NCI-H460 (cell line): ENCODE measurements around the gene MIB2. TPM values are rescaled to one million over a fixed set of nuclear protein-coding genes. Genes with fewer than 3 reads are reported as not detected.

Experiments used
- DNase-seq: peaks from one replicate; pipeline ENCODE4 v3.0.0-alpha.2; 2016; ENCODE audit warnings: low read depth; ENCODE audit errors: extremely low read depth
- total RNA-seq: library from RNA; depleted of rRNA; stranded (reverse); fragments of >200 nt; shearing (Covaris generic); gene quantifications from 2 replicates; pipeline ENCODE4 v1.2.3, GENCODE V29; 2014

The MIB2 gene
- total RNA-seq, 1 experiment from 2014 or later = 18.9 TPM

DNA sequence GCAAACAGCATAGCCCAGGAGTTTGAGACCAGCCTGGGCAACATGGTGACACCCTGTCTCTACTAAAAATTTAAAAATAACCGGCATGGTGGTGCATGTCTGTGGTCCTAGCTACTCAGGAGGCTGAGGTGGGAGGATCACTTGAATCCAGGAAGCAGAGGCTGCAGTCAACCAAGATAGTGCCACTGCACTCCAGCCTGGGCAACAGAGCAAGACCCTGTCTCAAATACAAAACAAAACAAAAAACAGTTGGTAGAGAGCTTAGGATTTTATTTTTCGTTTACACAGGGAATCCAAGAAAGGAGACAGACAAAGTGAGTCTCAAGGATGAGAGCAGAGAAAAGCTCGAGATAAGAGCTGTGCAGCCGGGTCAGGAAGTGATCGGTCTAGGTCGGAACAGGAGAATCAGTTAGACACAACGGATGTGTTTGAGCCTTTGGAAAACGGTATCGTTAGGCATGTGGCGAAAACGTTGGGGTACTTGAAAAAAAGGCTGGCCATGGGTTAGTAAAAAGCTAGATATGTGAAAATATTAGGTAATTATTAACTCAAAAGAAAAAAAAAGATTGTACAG, 1.7 kb upstream of the MIB2 start:
- no peak for DNase-seq

DNA sequence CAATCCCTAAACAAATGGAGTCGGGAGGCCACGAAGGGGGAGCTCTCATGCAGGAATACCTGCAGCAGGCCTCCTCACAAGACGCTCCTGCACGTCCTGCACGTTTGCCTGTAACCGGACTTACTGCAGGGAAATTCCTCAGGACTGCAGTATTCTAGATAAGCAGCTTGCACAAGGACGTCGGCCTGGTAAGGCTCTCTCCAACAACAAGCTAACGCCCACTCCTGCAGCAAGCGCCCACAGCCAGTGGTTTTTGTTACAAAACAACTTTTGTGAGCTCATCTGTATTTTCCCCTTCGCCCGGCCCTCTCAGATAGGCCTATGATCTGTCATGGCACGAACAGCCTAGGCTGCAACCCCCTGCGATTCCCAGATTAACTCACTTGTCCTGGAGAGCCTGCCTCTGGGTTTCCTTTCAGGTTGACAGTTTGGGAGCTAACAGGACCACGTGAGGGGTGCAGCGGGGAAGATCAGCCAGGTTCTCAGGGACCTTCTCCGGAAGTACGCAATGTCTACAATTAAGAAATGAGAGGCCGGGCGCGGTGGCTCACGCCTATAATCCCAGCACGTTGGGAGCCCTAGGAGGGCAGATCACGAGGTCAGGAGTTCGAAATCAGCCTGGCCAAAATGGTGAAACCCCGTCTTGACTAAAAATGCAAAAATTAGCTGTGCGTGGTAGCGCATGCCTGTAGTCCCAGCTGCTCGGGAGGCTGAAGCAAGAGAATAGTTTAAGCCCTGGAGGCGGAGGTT, 921 bp upstream of the MIB2 start:
- DNase-seq = no peak

DNA sequence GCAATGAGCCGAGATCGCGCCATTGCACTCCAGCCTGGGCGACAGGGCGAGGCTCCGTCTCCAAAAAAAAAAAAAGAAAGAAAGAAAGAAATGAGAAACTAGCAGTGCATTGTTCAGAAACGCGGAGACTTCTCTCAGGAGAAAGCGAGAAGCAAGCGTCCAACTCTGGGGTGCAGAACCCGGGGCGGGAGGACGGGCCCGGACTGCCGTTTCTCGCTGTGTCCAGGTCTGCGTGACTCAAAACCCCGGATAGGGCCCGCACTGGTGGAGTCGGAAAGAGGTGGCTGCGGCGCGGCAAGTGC, 395 bp upstream of the MIB2 start:
- no peak for DNase-seq

DNA sequence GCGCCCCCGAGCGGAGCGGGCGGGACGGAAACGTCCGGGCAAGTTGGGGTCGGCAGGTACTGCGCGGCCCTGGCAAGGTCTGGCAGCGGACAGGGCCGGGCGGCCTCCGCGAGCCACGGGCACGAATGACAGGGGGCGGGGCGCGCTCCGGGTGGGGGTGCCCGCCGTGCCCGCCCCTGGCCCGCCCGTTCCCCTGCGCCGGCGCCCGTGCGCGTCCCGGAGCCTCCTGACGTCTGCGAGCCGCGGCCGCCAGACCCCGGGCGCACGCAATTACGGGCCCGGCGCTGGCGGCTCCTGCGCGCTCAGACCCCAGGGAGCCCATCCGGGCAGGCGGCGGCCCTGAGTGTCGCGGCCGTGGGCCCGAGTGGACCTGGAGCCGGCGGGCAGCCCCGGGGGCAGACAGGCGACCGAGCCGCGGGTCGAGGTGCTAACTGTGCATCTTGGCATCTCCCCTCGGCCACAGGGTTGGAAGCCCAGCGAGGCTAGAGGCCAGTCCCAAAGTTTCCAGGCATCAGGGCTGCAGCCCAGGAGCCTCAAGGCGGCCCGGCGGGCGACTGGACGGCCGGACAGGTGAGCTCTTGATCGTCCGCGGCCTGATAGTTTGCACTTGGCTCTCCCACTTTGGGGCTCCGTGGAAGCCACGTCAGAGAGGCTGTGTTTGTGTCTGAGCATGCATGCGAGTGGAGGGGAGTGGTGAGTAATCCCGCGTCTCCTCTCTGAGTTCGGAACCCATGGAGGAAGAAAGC, 918 bp downstream of the MIB2 start:
- no peak for DNase-seq

DNA sequence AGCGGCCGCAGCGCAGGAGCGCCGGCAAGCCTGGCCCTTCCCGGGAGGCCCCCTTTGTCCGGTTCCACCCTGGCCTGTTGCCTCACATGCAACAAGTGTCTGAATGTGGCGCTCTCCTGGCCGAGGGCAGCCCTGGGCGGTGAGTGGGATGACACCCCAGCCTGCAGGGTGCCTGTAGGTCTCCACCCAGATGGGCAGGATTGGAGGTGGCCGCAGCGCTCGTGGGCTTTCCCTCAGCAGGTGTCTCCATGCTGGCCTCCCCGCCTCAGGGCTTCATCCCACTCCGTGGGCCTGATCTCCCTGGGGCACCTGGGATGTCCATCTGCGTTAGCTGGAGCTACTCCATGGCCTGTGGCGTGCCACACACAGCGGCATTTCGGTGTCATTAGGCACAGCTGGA, 1.5 kb downstream of the MIB2 start:
- DNase-seq = no peak

DNA sequence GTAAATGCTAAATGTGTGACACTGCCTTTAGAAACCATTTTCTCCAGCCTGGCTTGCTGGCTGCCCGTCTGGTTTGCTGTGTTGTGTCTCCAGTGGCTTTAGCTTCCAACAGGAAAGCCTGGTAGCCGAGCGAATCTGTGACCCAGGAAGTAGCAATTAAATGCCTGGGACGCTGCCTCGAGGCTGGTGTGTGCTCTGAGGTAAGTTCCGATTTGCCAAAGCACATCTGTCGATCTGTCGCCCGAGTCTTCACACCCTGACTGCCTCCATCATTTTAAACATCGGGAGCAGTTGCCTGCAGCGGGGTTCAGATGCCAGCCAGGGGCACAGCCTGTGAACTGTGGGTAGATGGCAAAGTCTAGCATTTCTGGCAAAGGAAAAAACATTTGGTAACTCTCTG, 2.2 kb downstream of the MIB2 start:
- DNase-seq = no peak

DNA sequence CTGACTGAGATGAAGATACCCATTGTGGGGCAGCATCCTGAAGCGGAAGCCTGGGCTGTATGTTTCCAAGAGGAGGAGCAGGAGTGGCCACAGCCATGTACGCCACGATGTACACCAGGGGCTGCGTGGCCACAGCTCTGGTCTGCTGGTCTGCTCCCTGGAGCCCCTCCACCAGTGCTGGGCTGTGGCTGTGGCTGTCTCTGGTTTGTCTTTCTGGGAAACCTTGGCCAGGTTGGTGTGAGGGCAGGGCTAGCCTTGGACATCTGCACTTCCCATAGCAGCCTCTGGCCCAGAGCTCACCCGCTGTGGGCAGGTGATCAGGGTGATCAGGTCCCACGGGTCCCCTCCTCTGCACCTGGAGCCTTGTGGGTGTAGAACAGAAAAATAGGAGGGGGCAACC, 2.6 kb downstream of the MIB2 start:
- DNase-seq = no peak

DNA sequence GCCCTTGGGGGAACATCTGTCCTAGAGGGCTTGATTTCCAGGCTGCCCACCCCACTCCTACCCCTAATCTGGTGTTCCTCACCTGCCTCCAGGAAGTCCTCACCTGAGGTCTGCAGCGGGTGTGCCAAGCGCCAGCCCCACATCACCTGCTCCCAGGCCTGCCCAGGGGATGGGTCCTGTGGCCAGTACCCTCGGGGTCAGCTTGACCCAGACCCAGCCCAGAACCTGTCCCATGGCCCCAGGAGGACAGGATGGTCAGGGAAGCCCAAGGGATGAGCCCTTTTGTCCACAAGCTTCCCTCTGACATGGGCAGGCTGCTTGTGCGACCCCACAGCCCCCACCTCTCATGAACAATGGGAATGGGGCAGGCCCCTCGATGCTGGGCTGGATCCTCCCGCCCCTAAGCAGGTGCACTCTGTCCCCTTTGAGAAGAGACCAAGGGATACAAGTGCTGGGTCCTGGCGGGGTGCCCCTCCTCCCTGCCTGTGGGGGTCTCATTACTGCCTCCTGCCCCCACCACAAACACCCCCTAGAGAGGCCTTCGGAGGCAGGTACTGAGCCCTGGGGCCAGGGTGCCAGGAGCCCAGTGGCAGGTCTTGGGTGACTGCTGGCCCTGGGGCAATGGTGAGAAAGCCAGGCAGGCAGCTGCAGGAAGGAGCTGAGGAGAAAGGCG, 3.2 kb downstream of the MIB2 start:
- no peak for DNase-seq

DNA sequence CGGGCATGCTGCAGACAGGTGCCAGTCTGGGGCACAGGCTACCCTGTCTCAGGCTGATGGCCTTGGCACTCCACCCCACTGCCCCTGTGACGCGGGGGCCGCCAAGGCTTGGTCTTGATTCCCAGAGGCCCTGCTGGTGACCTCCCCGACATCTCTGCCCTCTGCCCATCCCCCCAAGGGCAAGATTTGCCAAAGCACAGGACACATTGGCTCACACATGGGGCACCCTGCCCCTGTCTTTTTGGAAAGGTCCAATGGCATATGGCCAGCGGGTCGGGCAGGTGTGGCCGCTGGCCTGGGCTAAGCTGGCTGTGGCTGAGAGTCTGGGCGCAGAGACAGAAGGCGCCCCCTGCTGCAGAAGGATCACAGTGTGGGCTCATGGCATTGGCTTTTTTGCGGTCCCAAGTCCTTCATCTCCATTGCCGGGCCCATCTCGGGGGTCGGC, 4.6 kb downstream of the MIB2 start:
- no peak for DNase-seq

DNA sequence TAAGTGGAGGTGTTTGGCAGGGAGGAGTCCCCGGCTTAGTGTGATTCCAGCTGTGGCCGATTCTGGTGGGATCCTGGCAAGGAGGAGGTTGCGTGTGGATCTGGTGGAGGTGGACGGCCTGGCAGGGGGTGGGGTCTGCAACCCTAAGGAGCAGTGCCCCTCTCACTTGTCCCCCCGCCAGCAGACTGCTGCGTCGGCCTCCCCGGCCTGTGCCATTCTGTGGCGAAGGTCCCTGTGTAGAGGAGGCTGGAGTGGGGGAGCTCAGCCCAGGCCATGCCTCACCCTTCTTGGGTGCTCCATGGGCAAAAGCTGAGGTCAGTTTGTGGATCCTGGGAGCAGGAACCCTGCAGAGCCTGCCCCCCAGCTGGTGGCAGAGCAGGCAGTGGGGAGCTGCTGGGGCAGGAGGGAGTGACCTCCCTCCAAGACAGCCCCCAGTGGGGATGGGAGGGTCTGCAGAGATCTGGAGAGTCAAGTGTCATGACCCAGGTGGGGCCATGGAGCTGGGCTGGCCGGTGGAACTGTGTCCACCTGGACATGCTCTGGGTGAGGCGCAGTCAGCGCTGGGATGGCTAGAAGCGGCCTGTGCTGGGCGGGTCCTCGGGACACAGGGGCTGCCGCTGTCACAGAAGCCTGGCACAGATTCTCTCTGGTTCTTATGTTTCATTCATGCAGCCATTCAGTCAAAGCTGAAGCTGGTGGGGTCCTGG, 5.3 kb downstream of the MIB2 start:
- no peak for DNase-seq

DNA sequence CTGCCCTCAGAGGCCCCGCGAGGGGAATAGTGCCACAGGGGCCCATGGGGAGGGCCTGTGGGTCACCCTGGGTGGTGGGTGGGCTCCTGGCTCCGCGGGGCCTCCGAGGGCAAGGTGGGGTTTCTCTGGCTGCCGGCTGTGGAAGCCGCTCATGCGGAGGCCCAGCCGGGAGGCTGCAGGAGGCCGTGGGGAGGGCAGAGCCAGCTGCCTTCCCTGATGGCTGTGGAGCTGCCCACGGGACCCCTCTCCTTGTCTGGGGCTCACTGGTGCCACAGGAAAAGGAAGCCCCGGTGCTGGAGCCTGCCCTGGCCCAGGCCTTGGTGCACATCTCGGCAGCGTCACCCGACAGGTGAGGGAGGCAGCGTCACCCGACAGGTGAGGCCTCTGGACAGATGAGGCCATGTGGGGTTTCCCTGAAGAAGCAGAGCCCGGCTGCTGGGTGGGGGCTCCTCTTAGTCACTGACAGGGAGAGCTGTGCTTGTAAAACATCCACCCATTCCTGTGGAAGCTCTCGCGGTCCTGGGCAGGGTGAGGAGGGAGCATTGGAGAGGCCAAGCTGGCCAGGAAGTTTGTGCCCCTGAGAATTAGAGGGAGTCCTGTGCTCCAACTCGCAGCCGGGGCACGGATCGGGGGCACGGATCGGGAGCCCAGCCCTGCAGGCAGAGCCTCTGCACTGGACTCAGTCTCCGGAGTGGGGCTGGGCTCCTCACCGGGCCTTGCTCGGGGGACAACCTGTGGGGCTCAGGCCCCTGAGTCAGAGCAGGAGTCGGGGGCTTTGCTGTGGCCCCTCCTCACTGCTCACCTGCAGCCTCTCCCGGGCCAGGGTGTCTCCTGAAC, 6.1 kb downstream of the MIB2 start:
- no peak for DNase-seq

DNA sequence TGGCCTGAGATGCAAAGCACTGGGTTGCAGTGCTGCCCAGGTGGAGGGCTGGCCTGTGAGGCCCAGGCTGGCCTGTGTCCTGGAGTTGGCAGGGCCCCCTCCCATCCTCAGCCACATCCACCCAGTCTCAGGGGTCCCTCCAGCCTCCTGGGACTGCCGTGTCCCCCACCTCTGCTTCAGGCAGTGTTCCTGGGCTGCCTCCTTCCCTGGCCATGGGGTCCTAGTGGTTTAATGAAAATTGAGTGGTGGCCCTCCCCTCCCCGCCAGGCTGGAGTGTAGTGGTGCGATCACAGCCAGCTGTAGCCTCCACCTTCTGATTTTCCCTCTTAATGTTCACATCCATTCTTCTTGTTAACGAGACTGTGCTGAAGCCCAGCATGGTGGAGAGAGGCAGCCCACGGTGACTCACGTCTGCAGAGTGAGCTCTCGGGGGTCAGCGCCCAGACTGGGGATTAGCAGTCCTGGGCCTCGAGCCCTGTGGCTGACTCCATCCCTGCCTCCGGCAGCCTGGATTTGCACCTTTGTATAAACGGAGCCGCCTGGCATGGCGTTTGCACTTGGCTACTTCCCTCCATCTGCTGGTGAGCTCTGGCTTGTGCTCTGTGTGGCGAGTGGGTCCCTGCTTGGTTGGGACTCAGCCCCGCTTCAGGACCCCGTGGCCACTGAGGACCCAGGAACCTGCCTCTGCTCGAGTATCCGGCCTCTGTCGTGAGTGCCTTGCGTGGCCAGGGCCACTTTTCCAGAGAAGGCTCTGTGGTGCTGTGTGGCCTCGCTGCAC, 6.9 kb downstream of the MIB2 start:
- DNase-seq = no peak

DNA sequence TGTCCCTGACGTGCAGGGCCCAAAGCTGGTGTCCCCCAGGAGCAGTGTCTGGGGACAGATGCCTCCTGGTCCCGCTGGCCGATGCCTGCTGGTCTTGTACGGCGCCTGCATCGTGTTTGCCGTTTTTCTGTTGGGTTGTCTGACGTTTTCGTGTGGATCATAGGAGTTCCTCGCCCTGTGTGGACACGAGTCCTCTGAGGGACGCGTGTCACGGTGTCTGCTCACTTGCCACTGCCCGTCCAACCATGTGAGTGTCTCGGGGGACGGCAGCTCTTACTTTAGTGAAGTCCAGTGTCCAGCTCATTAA, 7.4 kb downstream of the MIB2 start:
- DNase-seq = no peak

DNA sequence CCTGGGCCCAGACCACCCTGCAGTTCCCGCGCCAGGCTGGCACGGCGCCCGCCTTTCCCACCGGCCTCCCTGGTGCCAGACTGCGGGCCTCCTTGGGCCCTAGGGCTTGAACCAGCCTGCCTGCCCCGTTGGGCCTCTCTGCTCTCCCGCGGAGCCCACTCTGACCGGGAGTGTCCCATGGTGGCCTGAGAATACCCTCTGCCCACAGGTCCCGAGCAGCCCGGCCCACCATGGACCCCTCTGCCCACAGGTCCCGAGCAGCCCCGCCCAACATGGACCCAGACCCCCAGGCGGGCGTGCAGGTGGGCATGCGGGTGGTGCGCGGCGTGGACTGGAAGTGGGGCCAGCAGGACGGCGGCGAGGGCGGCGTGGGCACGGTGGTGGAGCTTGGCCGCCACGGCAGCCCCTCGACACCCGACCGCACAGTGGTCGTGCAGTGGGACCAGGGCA, 7.9 kb downstream of the MIB2 start:
- no peak for DNase-seq

DNA sequence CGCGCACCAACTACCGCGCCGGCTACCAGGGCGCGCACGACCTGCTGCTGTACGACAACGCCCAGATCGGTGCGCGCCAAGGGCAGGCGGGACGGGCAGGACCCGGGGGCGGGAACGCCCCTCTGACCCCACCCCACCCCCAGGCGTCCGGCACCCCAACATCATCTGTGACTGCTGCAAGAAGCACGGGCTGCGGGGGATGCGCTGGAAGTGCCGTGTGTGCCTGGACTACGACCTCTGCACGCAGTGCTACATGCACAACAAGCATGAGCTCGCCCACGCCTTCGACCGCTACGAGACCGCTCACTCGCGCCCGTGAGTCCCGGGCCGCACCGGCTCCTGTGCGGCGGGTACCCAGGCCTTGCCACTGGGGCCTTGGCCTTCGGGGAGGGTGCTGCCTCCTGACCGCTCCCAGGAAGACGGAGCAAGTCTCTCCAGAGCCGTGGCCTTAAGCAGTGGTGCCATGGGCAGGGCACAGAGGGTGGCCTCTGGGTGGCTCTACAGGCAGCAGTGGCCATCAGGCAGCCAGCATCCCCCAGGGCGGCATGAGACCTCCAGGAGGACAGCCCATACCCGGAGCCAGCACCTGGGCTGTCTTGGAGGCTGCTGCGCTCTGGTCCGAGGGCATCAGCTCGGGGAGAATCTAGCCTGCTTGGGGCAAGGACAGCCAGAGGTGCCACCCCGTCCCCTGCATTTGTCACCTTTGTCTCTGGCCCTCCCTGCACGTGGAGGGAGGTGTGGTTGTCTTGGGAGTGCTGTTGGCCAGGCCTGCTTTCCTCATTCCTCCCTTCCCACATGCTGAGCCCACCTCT, 8.5 kb downstream of the MIB2 start:
- DNase-seq = no peak

DNA sequence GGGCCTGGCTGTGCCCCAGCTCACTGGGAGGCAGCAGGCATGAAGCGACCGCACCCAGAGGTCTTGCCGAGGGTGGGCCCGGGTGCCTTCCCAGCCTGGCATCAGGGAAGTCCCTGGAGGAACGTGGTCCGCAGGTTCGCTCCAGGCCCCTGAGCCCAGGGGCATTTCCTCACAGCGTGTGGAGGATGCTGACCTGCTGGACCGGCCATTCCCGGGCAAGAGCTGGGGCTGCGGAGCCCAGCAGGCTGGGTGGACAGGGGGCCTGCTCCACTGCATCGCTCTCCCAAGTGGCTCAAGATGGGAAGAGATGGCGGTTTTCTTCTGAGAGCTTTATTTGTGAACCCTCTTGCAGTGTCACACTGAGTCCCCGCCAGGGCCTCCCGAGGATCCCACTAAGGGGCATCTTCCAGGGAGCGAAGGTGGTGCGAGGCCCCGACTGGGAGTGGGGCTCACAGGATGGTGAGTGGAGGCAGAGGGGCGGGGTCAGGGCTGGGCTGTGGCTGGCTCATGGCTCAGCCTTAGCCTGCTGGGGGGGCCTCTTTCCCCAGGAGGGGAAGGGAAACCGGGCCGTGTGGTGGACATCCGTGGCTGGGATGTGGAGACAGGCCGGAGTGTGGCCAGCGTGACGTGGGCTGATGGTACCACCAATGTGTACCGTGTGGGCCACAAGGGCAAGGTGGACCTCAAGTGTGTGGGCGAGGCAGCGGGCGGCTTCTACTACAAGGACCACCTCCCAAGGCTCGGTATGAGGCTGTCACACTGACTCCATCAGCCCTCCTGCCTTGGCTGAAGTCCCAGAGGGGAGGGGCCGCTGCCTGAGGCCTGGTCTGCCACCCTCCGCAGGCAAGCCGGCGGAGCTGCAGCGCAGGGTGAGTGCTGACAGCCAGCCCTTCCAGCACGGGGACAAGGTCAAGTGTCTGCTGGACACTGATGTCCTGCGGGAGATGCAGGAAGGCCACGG, 9.4 kb downstream of the MIB2 start:
- DNase-seq = no peak

DNA sequence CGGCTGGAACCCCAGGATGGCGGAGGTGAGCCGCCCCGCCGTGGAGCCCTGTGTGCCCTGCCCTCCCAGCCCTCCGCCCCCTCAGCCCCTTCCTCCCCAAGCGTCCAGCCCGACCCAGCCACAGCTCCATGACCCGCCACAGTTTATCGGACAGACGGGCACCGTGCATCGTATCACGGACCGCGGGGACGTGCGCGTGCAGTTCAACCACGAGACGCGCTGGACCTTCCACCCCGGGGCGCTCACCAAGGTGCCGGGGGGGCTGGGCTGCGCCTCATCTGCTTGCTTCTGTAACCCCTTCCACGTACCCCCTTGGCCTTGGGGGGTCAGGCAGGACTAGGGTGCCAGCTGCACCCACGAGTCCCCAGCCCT, 10.1 kb downstream of the MIB2 start:
- no peak for DNase-seq

DNA sequence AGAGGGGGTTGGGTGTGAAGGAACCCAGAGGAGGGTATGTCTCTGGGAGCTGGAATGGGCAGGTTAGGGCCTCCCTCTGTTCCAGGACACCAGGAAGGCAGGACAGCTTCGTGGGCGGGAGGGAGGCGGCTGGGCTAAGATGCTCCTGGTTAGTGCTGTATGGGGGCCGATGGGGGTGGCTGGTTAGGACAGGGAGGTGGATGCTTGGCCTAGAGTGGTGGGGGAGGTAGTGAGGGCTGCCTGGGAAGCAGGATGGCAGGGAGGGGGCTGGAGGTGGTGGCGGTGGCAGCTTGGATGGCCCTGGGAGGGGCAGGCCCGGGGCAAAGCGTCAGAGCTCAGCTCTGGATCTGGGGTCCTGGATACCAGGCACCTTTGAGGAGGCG, 10.5 kb downstream of the MIB2 start:
- DNase-seq = no peak
